Measurements from ENCODE around the gene XPNPEP3. TPM values are rescaled to one million over a fixed set of nuclear protein-coding genes. Genes with fewer than 3 reads are reported as not detected.
"Not testable (repeated sequence)": the region's sequence is repeated elsewhere in the genome, so short reads cannot be mapped to it uniquely, and the experiment has no call there.

XPNPEP3 gene
- total RNA-seq (10 to 100 TPM; 17.3 to 25.6 (median 22.2) TPM), polyA plus RNA-seq (7.1 TPM)
- long read RNA-seq, donor 1, full-length matches to known transcripts: 21 of 35 reads
- long read RNA-seq, donor 1, partial matches to known transcripts: 3 of 35 reads
- long read RNA-seq, donor 1, other reads (novel, unspliced or antisense): 11 of 35 reads
- long read RNA-seq, donor 2, full-length matches to known transcripts: 3 of 7 reads
- long read RNA-seq, donor 2, partial matches to known transcripts: 0 of 7 reads
- long read RNA-seq, donor 2, other reads (novel, unspliced or antisense): 4 of 7 reads
- long read RNA-seq, donor 3, full-length matches to known transcripts: 28 of 42 reads
- long read RNA-seq, donor 3, partial matches to known transcripts: 2 of 42 reads
- long read RNA-seq, donor 3, other reads (novel, unspliced or antisense): 12 of 42 reads
- long read RNA-seq, donor 4, full-length matches to known transcripts: 1 of 7 reads
- long read RNA-seq, donor 4, partial matches to known transcripts: 2 of 7 reads
- long read RNA-seq, donor 4, other reads (novel, unspliced or antisense): 4 of 7 reads

DNA sequence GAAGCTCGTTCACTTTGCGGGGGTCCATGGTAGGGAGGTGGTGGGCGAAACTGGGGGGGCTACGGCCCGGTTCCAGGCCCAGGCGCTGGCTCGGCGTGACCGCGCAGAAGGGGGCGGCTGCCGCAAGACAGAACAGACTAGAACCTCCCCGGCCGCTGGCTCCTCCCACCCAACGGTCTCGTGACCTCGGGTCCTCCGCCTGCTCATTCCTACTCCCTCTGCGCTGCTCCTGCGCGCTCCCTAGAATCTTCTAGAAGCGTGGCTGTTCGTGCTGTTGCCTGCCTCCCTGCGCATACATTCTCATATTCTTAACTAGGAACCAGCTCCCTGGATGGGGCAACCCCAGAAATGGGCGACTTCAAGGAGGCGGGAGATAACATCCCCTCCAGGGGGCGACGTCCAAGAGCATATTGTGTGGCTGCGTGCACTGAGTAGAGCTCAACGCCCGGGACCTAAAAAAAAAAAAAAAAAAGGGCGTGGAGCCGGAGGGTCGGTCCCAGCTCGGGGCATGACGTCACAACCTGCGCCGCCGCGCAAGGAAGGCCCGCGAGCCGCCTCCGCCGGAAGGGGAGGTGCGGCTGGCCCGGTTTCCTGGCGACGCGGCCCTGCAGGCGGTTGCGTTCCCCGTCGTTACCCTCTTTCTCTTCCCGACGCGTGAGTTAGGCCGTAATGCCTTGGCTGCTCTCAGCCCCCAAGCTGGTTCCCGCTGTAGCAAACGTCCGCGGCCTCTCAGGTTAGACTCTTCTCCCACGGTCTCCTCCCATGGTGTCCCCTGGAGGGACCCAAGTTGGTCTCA, at the start of gene XPNPEP3, which contains the start of gene ST13:
Gene XPNPEP3 (plus strand): TSS at position 636 of the 796 bp plus-strand sequence. CDS start 34 bp downstream, at position 670.
Gene ST13 (minus strand): TSS at position 127 of the 796 bp plus-strand sequence. CDS start 99 bp downstream, at position 28.
- Histone ChIP-seq H3K27ac (ENCODE audit: low read length) (peak within 1 kb of the TSS; percentile 98), H3K9me3 (ENCODE audit: control insufficient read depth, low read length) (no peaks in the 10 kb centered on the region), H3K4me3 (ENCODE audit: low read length) (peak within 1 kb of the TSS; percentile 89), H3K27me3 (ENCODE audit: control insufficient read depth, insufficient read depth) (no peaks in the 10 kb centered on the region), H3K4me1 (ENCODE audit: control insufficient read depth, insufficient read depth, low read length) (peaks cover 6% of the 10 kb centered on the region)
- ATAC-seq (peak; percentile 99), DNase-seq (peak; percentile 98 to 99 (median 99))
- under 1% methylated on average over 62 of the region's 63 CpGs for WGBS
- intact Hi-C loops (cut with DNase I): no loop called here

DNA sequence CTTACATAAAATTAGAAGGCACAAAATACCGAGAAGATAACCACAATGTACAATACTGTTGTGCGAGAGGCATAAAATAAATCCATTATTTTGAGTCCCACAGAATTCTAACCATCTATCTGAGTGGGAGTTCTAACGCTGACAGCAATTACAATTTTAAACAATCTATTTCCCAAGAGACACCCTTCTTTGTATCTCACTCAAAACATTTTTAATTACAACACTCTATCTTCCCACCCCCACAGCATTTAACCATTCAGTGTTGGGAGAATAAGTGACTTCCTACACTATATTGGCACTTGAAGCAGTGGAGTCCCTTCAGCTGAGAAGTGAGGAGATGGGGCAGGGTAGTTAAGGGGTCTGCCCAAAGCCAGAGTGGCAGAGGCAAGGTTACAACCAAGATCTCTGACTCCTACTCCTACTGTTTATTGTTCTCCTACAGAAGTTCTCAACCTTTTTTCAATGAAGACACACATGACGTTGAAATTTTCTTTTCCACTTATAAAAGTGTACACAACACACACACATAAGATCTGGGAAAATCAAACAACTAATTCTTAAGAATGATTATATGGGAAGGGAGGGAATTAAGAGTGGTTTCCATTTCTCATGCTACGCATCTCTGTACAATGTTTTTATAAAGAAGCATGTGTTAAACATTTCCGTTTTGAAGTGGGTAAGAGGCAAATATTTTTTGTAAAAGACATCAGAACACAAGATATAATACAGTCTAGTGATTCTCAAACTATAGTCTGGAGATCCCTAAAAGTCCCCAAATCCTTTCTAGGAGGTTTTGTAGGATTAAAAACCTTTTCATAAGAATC, 48.7 kb upstream of the XPNPEP3 start:
- intact Hi-C loops (cut with DNase I): no loop called here
- ATAC-seq (no peak), DNase-seq (no peak)
- WGBS: 57% methylated on average over 6 of the region's 6 CpGs
- Histone ChIP-seq H3K27ac (ENCODE audit: low read length) (no peak overlapping the region), H3K4me1 (ENCODE audit: control insufficient read depth, insufficient read depth, low read length) (peaks cover 2% of the 10 kb centered on the region), H3K4me3 (ENCODE audit: low read length) (no peak overlapping the region), H3K27me3 (ENCODE audit: control insufficient read depth, insufficient read depth) (no peaks in the 10 kb centered on the region), H3K9me3 (ENCODE audit: control insufficient read depth, low read length) (no peaks in the 10 kb centered on the region)

DNA sequence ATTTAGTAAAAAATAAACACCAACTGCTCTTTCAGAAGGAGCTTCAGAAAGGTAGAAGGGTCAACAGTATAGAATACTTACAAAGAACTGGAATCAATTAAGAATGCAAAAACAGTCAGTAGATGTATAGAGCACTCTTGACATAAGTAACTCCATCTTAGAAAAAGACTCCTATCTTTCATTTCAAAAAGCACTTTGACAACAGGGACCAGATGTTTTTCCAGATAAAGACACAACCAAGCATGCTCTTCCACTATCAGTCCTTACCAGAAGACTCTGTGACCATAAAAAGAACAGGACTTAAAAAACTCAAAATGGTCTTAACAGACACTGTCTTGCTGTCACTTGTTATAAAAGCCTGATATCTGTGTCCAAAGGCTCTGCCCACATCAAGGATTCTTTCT, 43.0 kb upstream of the XPNPEP3 start:
- H3K27ac ChIP-seq (ENCODE audit: low read length): no peak overlapping the region
- no peak for DNase-seq
- intact Hi-C loops (cut with DNase I): no loop called here
- no peaks in the 10 kb centered on the region for H3K9me3 ChIP-seq (ENCODE audit: control insufficient read depth, low read length)
- ATAC-seq: no peak
- H3K27me3 ChIP-seq (ENCODE audit: control insufficient read depth, insufficient read depth): no peaks in the 10 kb centered on the region
- no peak overlapping the region for H3K4me3 ChIP-seq (ENCODE audit: low read length)
- H3K4me1 ChIP-seq (ENCODE audit: control insufficient read depth, insufficient read depth, low read length): peaks cover 5% of the 10 kb centered on the region

DNA sequence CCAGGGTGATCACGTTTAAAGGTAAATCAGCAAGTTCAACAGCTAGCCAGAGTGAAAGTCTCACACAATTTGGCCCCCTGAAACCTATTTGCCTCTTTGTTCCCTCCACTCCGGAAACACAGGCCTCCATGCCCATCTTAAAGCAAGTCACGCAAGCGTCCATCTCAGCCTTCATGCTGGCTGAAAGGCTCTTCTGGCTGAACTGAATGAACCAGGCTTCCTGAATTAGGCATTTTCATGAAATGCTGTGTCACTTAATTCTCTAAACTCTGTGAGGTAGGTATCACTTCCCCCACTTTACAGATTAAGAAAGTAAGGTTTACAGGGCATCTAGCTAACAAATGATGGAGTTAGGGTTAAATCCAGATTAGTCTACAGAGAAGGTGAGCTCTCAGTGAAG, 39.2 kb upstream of the XPNPEP3 start:
- intact Hi-C loops (cut with DNase I): no loop called here
- H3K4me1 ChIP-seq (ENCODE audit: control insufficient read depth, insufficient read depth, low read length): peaks cover 5% of the 10 kb centered on the region
- 90% methylated on average over 4 of the region's 4 CpGs for WGBS
- no peak for DNase-seq
- no peaks in the 10 kb centered on the region for H3K9me3 ChIP-seq (ENCODE audit: control insufficient read depth, low read length)
- no peak overlapping the region for H3K27ac ChIP-seq (ENCODE audit: low read length)
- no peak for ATAC-seq
- H3K27me3 ChIP-seq (ENCODE audit: control insufficient read depth, insufficient read depth): no peaks in the 10 kb centered on the region
- no peak overlapping the region for H3K4me3 ChIP-seq (ENCODE audit: low read length)

DNA sequence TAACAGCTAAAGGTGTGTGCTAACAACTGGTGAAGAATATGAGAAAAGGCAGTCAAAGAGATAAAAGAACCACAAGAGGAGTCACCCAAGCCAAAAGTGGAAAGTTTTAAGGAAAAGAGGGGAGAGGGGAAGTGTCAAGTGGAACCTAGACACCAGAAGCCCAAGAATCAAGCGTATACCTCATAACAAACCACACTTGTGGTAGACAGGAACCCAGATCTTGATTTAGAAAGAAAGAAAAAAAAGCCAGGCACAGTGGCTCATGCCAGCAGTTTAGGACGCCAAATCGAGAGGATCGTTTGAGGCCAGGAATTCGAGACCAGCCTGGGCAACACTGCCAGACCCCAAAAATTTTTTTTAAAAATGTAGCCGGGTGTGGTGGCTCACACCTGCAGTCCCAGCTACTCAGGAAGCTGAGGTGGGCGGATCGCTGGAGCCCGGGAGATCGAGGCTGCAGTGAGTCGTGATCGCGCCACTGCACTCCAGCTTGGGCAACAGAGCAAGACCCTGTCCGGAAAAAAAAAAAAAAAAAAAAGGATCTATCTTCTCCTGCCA, 38.7 kb upstream of the XPNPEP3 start:
- no peak for ATAC-seq
- intact Hi-C loops (cut with DNase I): no loop called here

DNA sequence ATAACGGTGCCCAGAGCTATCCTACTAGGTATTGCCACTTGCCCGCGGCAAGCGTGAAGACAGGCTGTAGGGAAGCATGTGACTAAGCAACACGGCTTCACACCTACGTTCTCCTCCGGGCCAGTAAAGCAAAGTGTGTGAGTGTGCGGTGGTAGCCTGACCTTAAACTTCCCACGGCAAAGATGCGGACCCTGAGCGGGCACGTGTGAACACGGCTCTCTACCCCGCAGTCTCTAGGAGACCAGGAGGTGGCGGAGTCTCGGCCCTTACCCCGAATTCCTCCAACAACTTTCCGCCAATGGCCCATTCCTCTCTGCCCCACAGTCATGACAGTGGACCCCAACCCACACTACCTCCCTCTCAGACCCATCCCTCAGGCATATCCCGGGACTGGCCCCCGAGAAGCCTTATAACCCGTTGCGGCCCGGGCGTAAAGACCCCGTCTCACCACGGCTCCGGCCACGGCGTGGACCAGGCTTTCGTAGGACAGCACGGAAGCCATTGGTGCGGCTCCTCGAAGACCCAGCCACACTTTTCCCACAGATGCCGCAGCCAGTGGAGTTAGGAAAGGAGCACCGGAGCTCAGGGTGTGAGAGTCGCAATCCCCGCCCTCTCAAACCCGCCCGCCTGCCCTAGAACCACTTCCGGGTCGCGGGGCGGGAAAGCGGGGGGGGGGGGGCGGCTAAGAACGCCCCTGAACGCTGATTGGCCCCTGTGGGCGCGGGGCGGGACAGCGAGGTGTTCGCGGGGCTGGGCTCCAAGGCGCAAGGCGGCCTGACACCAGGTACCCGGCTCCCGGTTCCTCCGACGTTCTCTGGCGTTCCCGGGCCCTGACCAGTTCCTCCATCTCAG, 38.0 kb upstream of the XPNPEP3 start, which contains the start of gene SLC25A17:
Gene SLC25A17 (minus strand): TSS at position 600 of the 852 bp plus-strand sequence. CDS start 98 bp downstream, at position 502.
- no peaks in the 10 kb centered on the region for H3K27me3 ChIP-seq (ENCODE audit: control insufficient read depth, insufficient read depth)
- H3K4me1 ChIP-seq (ENCODE audit: control insufficient read depth, insufficient read depth, low read length): peaks cover 5% of the 10 kb centered on the region
- intact Hi-C loops (cut with DNase I): no loop called here
- WGBS: under 1% methylated on average over 61 of the region's 61 CpGs
- H3K4me3 ChIP-seq (ENCODE audit: low read length): peak within 1 kb of the TSS; percentile 96
- peak; percentile 90 to 95 (median 95) for DNase-seq
- ATAC-seq: peak; percentile 97 to 99
- H3K9me3 ChIP-seq (ENCODE audit: control insufficient read depth, low read length): no peaks in the 10 kb centered on the region
- H3K27ac ChIP-seq (ENCODE audit: low read length): peak within 1 kb of the TSS; percentile 89

More for the DNA sequence above, 38.7 kb upstream of the XPNPEP3 start:
- peaks cover 5% of the 10 kb centered on the region for H3K4me1 ChIP-seq (ENCODE audit: control insufficient read depth, insufficient read depth, low read length)
- DNase-seq: peak in 2 of 3 donors; percentile 14 to 47
- peak overlapping the region; percentile 96 for H3K4me3 ChIP-seq (ENCODE audit: low read length)
- WGBS: 36% methylated on average over 14 of the region's 14 CpGs
- no peaks in the 10 kb centered on the region for H3K9me3 ChIP-seq (ENCODE audit: control insufficient read depth, low read length)
- no peak overlapping the region for H3K27ac ChIP-seq (ENCODE audit: low read length)
- no peaks in the 10 kb centered on the region for H3K27me3 ChIP-seq (ENCODE audit: control insufficient read depth, insufficient read depth)

DNA sequence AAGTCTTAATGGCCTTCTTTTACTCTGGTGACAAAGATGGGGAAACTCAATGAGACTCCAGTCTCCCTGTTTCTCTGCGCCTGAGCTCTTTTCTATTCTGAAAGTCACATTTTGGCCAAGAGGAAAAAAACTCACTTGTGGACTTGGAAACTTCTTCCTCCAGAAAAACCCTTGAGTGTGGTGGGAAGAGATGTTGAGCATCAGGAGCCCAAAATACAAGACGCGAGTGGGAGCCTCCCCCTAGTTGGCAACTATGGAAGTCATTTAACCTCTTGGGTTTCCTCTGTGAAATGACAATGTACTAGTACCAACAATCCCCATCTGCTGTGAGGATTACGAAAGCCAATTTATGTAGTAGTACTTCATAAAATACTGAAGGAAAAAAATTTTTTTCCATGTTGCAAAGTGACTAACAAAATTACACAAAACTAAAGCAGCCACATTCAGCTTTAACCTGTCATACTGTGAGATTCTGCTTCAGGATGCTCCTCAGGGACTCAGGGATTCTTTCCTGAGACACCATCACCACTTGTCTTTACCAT, 37.3 kb upstream of the XPNPEP3 start:
- H3K27ac ChIP-seq (ENCODE audit: low read length): peak overlapping the region; percentile 89
- peaks cover 5% of the 10 kb centered on the region for H3K4me1 ChIP-seq (ENCODE audit: control insufficient read depth, insufficient read depth, low read length)
- no peak for DNase-seq
- ATAC-seq: peak; percentile 14 to 36
- peak overlapping the region; percentile 96 for H3K4me3 ChIP-seq (ENCODE audit: low read length)
- intact Hi-C loops (cut with DNase I): no loop called here
- H3K9me3 ChIP-seq (ENCODE audit: control insufficient read depth, low read length): no peaks in the 10 kb centered on the region
- 4% methylated on average over 4 of the region's 4 CpGs for WGBS
- no peaks in the 10 kb centered on the region for H3K27me3 ChIP-seq (ENCODE audit: control insufficient read depth, insufficient read depth)

- Histone ChIP-seq H3K4me3 (ENCODE audit: low read length) (no peak overlapping the region), H3K27me3 (ENCODE audit: control insufficient read depth, insufficient read depth) (no peaks in the 10 kb centered on the region), H3K9me3 (ENCODE audit: control insufficient read depth, low read length) (no peaks in the 10 kb centered on the region), H3K4me1 (ENCODE audit: control insufficient read depth, insufficient read depth, low read length) (no peaks in the 10 kb centered on the region), H3K27ac (ENCODE audit: low read length) (no peak overlapping the region)
- 42% methylated on average over 1 of the region's 1 CpG for WGBS
- intact Hi-C loops (cut with DNase I): no loop called here
- ATAC-seq: no peak
- DNase-seq: no peak
Observed at GRCh38 chr22:40823426-40823825, 33.5 kb upstream of the XPNPEP3 start.

GRCh38 chr22:40826292-40826691, 30.7 kb upstream of the XPNPEP3 start:
- intact Hi-C loops (cut with DNase I); H3K4me1 ChIP-seq (ENCODE audit: control insufficient read depth, insufficient read depth, low read length); DNase-seq; H3K27me3 ChIP-seq (ENCODE audit: control insufficient read depth, insufficient read depth); H3K27ac ChIP-seq (ENCODE audit: low read length); ATAC-seq; H3K9me3 ChIP-seq (ENCODE audit: control insufficient read depth, low read length); H3K4me3 ChIP-seq (ENCODE audit: low read length): not testable (repeated sequence)
- 100% methylated on average over 2 of the region's 2 CpGs for WGBS

Measured in right cardiac atrium (tissue), 5 donors.